Cardiac septum (tissue), 1 donor: ENCODE measurements around the gene RAB10. TPM values are rescaled to one million over a fixed set of nuclear protein-coding genes. Genes with fewer than 3 reads are reported as not detected.
"Not testable (repeated sequence)": the region's sequence is repeated elsewhere in the genome, so short reads cannot be mapped to it uniquely, and the experiment has no call there.

Experiments
- DNase-seq: peaks from one replicate; pipeline ENCODE4 v3.0.0-alpha.2; 2020; ENCODE audit warnings: low spot score
- intact Hi-C: fragments of 100-400 bp; cut with DNase I; formaldehyde crosslinking; loops from one replicate; pipeline ENCODE4 v1.14.0; 2022
- total RNA-seq: library from RNA; stranded (reverse); fragmentation: NEBNext Ultra II Directional; extraction: Animal tissue kit (Norgen Biotek cat#: 25700); gene quantifications from one replicate; pipeline ENCODE4 v1.2.1, GENCODE V29; 2021
- donor health status: DM: no; HTN: no; CAD: no.

Gene RAB10
- total RNA-seq, 1 donor from 2014 or later: 79.4 TPM

DNA sequence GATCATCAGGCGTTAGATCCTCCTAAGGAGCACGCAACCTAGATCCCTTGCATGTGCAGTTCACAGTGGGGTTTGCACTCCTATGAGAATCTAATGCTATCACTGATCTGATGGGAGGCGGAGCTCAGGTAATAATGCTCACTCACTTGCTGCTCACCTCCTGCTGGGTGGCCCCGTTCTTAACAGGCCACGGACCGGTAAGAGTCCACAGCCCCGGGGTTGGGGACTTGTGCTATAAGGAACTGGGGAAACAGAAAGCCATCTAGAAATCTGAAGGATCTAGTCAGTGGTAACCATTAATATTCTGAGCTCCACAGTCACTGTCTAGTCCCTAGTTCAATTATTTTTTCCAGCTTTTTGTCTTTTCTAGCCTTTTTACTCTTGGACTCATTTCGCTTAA, 94.3 kb downstream of the RAB10 start:
- DNase-seq: no peak
- intact Hi-C loops: no loop called here

GRCh38 chr2:26130763-26131162, 96.9 kb downstream of the RAB10 start:
- intact Hi-C loops: no loop called here
- no peak for DNase-seq

GRCh38 chr2:26136451-26136850, 102.6 kb downstream of the RAB10 start:
- intact Hi-C loops: no loop called here

DNA sequence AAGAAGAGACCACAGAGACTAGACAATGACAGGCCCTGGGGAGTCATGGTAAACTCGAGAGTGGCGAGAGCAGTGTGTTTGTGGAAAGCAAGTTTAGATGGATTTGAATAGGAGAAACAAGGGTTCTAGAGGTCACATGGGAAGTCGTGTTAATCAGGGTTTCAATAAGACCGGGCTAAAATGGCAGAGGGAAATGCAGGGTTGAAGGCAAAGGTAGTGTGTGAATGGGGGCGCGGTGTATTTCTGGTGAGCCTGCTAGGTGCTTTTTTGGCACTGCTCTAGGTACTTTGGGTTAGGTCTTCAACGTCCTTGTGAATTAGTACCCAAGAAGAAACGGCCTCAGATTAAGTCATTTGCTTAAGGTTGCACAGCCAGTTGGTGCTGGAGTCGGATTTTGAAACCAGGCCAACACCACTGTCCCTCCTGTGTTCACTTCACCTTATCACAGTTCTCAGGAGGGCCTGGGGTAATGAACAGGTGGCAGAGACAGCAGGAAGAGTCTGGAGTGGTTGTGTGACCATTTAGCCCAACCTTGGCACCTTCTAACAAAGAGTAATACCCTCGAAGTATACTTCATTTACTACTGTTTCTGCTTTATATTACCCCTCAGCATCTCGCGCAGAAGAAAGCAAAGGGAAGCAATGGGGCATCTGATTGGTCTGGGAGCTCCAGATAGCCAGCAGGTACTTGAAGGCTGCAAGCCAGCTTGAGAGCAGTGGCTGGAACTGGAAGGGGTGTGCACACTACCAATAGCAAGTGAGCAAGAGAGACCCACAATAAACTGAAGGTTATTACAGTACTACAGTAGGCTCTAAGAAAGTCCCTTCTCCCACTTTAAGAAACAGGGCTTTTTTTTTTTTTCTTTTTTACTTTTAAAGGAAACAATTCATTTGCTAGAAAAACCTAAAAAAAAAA, 105.6 kb downstream of the RAB10 start:
- no peak for DNase-seq
- intact Hi-C loops: loop anchor here (10.0 kb wide), 1 partner anchor 285 kb away; no protein-coding TSS in a partner anchor

More at GRCh38 chr2:26136451-26136850, 102.6 kb downstream of the RAB10 start:
- no peak for DNase-seq

DNA sequence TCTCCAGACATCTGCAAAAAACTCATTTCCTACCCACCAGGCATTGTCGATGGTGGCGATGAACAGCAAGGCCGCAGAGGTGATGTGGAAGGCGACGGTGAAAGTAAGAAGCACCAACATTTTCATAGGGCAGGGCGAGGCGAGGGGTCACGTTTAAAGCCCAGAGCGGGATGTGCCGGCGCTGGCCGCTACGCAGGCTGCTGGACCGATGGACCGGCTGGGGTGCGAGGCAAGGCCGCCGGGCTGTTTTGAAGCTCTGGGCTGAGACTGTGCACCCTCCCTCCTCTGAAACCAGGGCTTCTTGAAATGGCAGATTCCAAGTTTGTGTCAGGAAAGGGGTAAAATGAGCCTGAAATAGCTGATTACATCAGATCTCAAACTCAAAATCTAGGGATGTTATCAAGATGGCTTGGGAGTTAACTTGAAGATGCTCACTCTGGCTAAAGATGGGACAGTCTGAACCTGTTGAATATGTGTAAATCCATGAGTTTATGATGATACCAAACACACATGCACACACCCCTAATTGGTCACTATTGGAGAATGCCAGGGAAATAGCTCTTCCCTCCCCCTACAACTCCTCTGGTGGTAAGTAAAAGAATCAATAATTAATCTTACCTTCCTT, 107.4 kb downstream of the RAB10 start:
- no peak for DNase-seq
- intact Hi-C loops: loop anchor here (10.0 kb wide), 1 partner anchor 286 kb away; no protein-coding TSS in a partner anchor

- intact Hi-C loops: loop anchor here (2.0 to 10.0 kb wide), 3 partner anchors 55 to 289 kb away; no protein-coding TSS in a partner anchor
- no peak for DNase-seq
Measured at GRCh38 chr2:26144031-26144430, 110.1 kb downstream of the RAB10 start.

GRCh38 chr2:26144953-26145680, 111.2 kb downstream of the RAB10 start:
- no peak for DNase-seq
- intact Hi-C loops: loop anchor here (1.0 to 10.0 kb wide), 4 partner anchors 56 to 290 kb away; no protein-coding TSS in a partner anchor

GRCh38 chr2:26148501-26148900, 114.6 kb downstream of the RAB10 start:
- intact Hi-C loops: loop anchor here (10.0 kb wide), 1 partner anchor 294 kb away; no protein-coding TSS in a partner anchor
- no peak for DNase-seq

DNA sequence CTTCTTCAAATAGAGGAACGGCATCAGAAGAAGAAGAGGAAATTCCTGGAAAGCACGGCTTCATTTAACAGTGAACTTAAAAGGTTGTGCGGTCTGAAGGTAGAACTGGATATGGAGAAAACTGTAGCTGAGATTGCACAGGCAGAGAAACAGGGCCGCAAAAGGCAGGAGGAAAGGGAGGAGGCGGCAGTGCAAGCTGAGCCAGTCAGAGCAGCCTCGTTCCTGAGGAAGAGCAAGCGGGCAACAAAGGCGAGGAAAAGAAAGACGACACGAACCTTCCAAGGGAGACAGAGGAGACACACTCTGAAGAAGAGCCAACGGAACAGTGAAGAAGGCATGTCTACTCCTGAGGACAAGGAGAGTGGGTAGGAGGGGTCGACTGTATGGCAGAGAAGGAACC, 116.4 kb downstream of the RAB10 start:
- intact Hi-C loops: no loop called here

GRCh38 chr2:26157580-26157979, 123.7 kb downstream of the RAB10 start:
- intact Hi-C loops: no loop called here

More for the DNA sequence above, 116.4 kb downstream of the RAB10 start:
- no peak for DNase-seq

DNA sequence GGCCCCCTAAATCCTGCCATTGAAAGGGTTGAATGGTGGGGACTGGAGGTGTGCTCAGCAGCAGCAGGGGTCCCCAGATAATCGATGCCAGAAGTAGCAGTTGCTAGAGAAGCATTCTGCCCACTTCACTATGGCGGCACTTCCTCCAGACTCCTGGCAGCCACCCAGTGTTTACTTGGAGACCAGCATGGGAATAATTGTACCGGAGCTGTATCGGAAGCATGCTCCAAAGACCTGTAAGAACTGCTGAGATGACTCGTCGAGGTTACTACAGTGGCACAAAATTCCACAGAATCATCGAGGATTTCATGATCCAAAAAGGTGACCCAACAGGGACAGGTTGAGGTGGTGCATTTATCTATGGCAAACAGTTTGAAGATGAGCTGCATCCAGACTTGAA, 128.0 kb downstream of the RAB10 start:
- DNase-seq: no peak
- intact Hi-C loops: no loop called here

More at GRCh38 chr2:26157580-26157979, 123.7 kb downstream of the RAB10 start:
- DNase-seq: no peak

DNA sequence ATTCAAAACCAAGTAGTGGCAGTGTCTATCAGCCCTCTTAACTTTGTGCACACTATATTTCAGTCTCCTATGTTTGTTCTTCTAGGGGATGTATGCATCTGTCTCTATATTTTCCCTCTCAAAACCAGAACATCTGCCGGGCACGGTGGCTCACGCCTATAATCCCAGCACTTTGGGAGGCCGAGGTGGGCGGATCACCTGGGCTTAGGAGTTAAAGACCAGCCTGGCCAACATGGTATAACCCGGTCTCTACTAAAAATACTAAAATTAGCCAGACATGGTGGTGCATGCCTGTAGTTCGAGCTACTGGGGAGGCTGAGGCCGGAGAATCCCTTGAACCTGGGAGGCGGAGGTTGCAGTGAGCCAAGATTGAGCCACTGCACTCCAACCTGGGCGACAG, 129.1 kb downstream of the RAB10 start:
- intact Hi-C loops: no loop called here

GRCh38 chr2:26164231-26164630, 130.3 kb downstream of the RAB10 start:
- DNase-seq: peak; percentile 76
- intact Hi-C loops: no loop called here

More for the DNA sequence above, 129.1 kb downstream of the RAB10 start:
- DNase-seq: no peak

DNA sequence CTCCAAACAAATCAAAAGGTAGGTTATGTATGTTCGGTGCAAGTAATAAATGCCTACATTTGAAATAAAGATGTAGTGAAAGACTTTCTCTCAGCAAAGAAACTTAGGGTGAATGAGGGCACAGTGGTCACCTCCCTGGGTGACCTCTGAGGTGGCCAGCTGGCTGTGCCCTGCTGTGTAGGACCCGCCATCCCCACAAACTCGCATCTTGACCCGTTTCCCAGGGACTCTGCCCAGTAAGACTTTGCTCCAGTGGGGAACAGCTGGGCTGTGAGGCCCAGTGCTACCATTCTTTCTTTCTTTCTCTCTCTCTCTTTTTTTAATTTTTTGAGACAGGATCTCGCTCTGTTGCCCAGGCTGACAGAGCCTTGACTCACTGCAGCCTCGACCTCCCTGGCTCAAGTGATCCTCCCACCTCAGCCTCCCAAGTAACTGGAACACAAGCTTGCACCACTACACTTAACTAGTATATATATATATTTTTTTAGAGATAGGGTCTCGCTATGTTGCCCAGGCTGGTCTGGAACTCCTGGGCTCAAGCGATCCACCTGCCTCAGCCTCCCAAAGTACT, 130.8 kb downstream of the RAB10 start:
- intact Hi-C loops: no loop called here
- DNase-seq: peak; percentile 15

DNA sequence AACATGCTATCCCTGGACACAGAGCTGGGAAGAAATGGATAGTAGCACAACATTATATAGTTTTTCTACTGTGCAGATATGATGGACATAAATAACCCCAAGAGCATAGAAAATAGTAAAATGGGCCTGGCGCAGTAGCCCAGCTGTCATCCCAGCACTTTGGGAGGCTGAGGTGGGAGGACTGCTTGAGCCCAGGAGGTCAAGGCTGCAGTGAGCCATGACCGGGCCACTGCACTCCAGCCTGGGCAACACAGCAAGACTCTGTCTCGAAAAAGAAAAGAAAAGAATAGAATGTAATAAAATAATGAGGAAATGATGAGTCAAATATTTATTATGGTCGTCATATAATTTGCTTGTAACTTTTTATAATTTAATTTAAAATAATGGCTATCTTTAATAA, 131.5 kb downstream of the RAB10 start:
- intact Hi-C loops: no loop called here

GRCh38 chr2:26166541-26166940, 132.7 kb downstream of the RAB10 start:
- intact Hi-C loops: not testable (repeated sequence)
- peak; percentile 12 for DNase-seq

More for the DNA sequence above, 131.5 kb downstream of the RAB10 start:
- DNase-seq: no peak

DNA sequence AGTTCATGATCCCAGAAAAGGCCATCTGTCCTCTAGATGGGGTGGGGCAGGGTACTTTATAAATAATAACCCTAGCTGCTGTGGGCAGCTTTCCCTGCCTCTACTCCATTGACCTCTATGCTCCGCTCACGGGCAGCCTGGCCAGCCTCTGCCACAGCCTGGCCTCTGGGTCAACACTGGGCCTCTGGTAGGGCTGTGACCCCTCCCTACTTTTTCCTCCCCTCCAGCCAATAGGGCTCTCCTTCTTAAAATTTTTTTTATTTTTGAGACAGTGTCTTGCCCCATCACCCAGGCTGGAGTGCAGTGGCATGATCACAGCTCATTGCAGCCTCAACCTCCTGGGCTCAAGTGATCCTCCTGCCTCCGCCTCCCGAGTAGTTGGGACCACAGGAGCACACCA, 134.9 kb downstream of the RAB10 start:
- DNase-seq: peak; percentile 27
- intact Hi-C loops: no loop called here

DNA sequence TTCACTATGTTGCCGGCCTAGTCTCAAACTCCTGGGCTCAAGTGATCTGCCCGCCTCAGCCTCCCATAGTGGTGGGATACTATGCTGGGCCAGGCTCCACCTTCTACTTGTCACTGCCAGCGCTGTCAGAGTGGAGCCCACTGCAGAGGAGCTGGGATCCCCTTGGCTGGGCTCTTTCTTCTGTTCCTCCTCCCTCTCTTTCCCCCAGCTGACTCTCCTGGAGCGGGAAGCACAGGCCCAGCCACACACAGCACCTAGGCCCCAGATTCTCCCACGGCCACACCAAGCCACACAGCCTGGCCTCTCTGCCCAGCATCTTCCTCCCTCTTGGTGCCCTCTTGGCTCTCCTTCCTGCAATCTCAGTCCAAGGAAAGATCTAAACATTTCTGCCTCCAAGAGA, 135.3 kb downstream of the RAB10 start:
- intact Hi-C loops: no loop called here
- peak; percentile 19 for DNase-seq

DNA sequence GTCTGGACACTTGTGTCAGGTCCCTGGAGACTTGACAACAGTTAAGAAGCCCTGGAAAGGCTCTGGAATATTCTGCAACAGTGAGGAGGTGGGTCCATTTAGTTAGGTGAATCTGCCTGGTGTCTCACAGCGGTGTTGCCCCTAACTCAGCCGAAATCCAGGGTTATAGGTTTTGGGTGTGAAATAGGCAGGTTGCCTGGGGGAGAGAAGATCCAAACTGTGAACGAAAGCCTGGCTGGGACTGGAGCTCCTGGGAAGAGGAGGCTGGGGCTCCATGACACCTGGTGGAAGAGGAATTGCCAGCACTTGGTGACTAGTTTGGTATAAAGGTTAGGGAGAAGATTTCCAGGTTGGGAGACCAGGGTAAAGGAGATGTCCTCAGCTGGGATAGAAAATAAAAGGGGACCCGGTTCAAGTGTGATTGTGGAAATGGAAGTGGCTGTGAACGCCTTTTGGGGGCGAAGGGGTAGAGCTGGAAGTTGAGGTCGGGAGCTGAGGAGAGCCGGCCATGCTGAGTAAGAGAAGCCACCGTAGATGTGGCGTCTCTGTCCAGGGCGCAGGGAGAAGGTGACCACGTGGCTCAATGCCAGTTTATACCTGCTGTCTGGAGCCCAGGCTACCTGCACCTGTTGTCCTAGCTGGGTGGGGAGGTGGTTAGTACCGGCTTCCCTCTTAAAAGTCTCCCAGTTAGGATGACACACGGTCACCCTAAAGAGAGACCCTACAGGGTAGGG, 136.0 kb downstream of the RAB10 start:
- intact Hi-C loops: no loop called here

More for the DNA sequence above, 136.0 kb downstream of the RAB10 start:
- peak; percentile 53 for DNase-seq
